GM12878 (cell line): ENCODE data around the gene CLEC7A.

Source experiments
- CEBPZ ChIP-seq: fragments of 150-350 bp; IDR thresholded peaks from 2 replicates; pipeline ENCODE4 v1.6.1; 2016; ENCODE audit warnings: low read depth, low read length
- CTCF ChIP-seq, 3 experiments: IDR thresholded peaks in 2 of 3; conservative IDR thresholded peaks in 1 of 3; 2 replicates each; pipeline ENCODE4 v1.5.1; 2011; ENCODE audit warnings: low read depth in 3 of 3, low read length in 3 of 3, mild to moderate bottlenecking in 3 of 3, control low read depth in 2 of 3, moderate library complexity in 2 of 3, inconsistent platforms in 1 of 3, mixed read lengths in 1 of 3; ENCODE audit not compliant: control insufficient read depth in 2 of 3, insufficient read depth in 1 of 3; ENCODE audit errors: extremely low read depth in 1 of 3
- E2F4 ChIP-seq: IDR thresholded peaks from 2 replicates; pipeline ENCODE4 v1.6.1; 2012; ENCODE audit warnings: low read depth, low read length, improper control_type of control experiment
- EP300 ChIP-seq, 2 experiments: fragments of 150-350 bp in 1 of 2; IDR thresholded peaks; 2 replicates each; pipeline ENCODE4 v1.6.1; 2011 to 2012; ENCODE audit warnings: low read depth in 2 of 2, low read length in 2 of 2, borderline replicate concordance in 1 of 2, improper control_type of control experiment in 1 of 2, inconsistent platforms in 1 of 2; ENCODE audit not compliant: control insufficient read depth in 1 of 2
- ESRRA ChIP-seq: IDR thresholded peaks from 2 replicates; pipeline ENCODE4 v1.6.1; 2012; ENCODE audit warnings: mild to moderate bottlenecking, low read length, improper control_type of control experiment
- IRF4 ChIP-seq: IDR thresholded peaks from 2 replicates; pipeline ENCODE4 v1.6.1; 2011; ENCODE audit warnings: low read depth, low read length
- JUNB ChIP-seq: IDR thresholded peaks from 2 replicates; pipeline ENCODE4 v1.6.1; 2016; ENCODE audit warnings: antibody characterized with exemption, mild to moderate bottlenecking
- POLR2A ChIP-seq: IDR thresholded peaks from 2 replicates; pipeline ENCODE4 v1.6.1; 2011; ENCODE audit warnings: low read depth, mild to moderate bottlenecking, low read length
- RBBP5 ChIP-seq: fragments of 200-600 bp; sonication (generic); conservative IDR thresholded peaks from 2 replicates; pipeline ENCODE4 v1.6.1; 2016
- TBL1XR1 ChIP-seq: IDR thresholded peaks from 2 replicates; pipeline ENCODE4 v1.6.1; 2012; ENCODE audit warnings: low read depth, low read length, improper control_type of control experiment
- TCF3 ChIP-seq: IDR thresholded peaks from 2 replicates; pipeline ENCODE4 v1.6.1; 2012; ENCODE audit warnings: low read depth, mild to moderate bottlenecking, low read length, borderline replicate concordance; ENCODE audit not compliant: insufficient read depth
- USF2 ChIP-seq: IDR thresholded peaks from 2 replicates; pipeline ENCODE4 v1.6.1; 2011; ENCODE audit warnings: low read depth, low read length, improper control_type of control experiment, borderline replicate concordance
- YY1 ChIP-seq: IDR thresholded peaks from 2 replicates; pipeline ENCODE4 v1.6.1; 2011; ENCODE audit warnings: low read depth, mild to moderate bottlenecking, low read length

GRCh38 chr12:10086387-10086786 is 43.6 kb downstream of the CLEC7A start:
- TF ChIP-seq RBBP5 (no peak), YY1 (no peak), CTCF (IDR thresholded peaks at IDR 0.05 in 2 of 3, conservative IDR thresholded peaks at IDR 0.05 in 1 of 3; ENCODE audit: control insufficient read depth in 2 of 3, extremely low read depth in 1 of 3, insufficient read depth in 1 of 3, low read depth in 3 of 3, low read length in 3 of 3) (no peak), TBL1XR1 (no peak), IRF4 (no peak), JUNB (no peak), USF2 (no peak), E2F4 (no peak), TCF3 (no peak), CEBPZ (no peak), EP300 (IDR thresholded peaks at IDR 0.05; ENCODE audit: borderline replicate concordance in 1 of 2, control insufficient read depth in 1 of 2, low read depth in 2 of 2, low read length in 2 of 2) (no peak), POLR2A (no peak), ESRRA (no peak)
